ENCODE measurements around the gene PDZD7.

The PDZD7 gene

GRCh38 chr10:101031796-101032636 lies 1.1 kb upstream of the PDZD7 start:
- no peak for TF ChIP-seq CTCF (IDR thresholded peaks at IDR 0.05; ENCODE audit: control insufficient read depth, extremely low read depth, insufficient read depth)

GRCh38 chr10:101030496-101031127 lies 317 bp downstream of the PDZD7 start:
- no peak for TF ChIP-seq CTCF (IDR thresholded peaks at IDR 0.05; ENCODE audit: control insufficient read depth, extremely low read depth, insufficient read depth)
- DNase-seq (ENCODE audit: low read depth) = no peak

More at GRCh38 chr10:101031796-101032636, 1.1 kb upstream of the PDZD7 start:
- peak overlapping the region; percentile 67 for H3K4me3 ChIP-seq (ENCODE audit: low read depth, low read length)
- no peak for DNase-seq (ENCODE audit: low read depth)

GRCh38 chr10:101029520-101030295 lies 1.2 kb downstream of the PDZD7 start:
- H3K4me3 ChIP-seq (ENCODE audit: low read depth, low read length) = no peak overlapping the region
- DNase-seq (ENCODE audit: low read depth) = no peak
- TF ChIP-seq CTCF (IDR thresholded peaks at IDR 0.05; ENCODE audit: control insufficient read depth, extremely low read depth, insufficient read depth) = no peak

More at GRCh38 chr10:101030496-101031127, 317 bp downstream of the PDZD7 start:
- H3K4me3 ChIP-seq (ENCODE audit: low read depth, low read length) = peak overlapping the region; percentile 67

GRCh38 chr10:101028446-101029337 lies 2.2 kb downstream of the PDZD7 start:
- no peak for TF ChIP-seq CTCF (IDR thresholded peaks at IDR 0.05; ENCODE audit: control insufficient read depth, extremely low read depth, insufficient read depth)
- H3K4me3 ChIP-seq (ENCODE audit: low read depth, low read length) = no peak overlapping the region
- DNase-seq (ENCODE audit: low read depth) = no peak

- no peak for TF ChIP-seq CTCF (IDR thresholded peaks at IDR 0.05; ENCODE audit: control insufficient read depth, extremely low read depth, insufficient read depth)
- no peak for DNase-seq (ENCODE audit: low read depth)
- H3K4me3 ChIP-seq (ENCODE audit: low read depth, low read length) = no peak overlapping the region
Observed at GRCh38 chr10:101027106-101027720, 3.7 kb downstream of the PDZD7 start.
